NCI-H1048 (cell line): ENCODE measurements around the gene OLFML3.

ENCODE experiments used
- DNase-seq: peaks from one replicate; lab custom pipeline; 2025; lab: John Stamatoyannopoulos, UW

The OLFML3 gene

DNA sequence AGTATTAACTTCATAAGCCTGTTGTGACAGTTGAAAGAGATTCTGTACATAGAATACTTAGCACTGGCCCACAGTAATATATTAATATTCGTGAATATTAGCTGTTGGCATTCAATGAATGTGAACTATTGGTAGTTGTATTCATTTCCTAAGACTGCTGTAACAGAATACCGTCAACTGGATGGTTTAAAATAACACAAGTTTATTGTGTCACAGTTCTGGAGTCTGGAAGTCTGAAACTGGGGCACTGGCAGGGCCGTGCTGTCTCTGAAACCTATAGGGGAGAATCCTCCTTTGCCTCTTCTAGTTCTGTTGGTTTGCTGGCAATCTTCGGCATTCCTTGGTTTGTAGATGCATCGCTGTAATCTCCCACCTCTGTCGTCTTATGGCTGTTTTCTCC, 47.5 kb downstream of the OLFML3 start:
- DNase-seq, result no peak
